Gastrocnemius medialis (tissue), 4 donors: ENCODE results near the gene LRRFIP1. TPM values are rescaled to one million over a fixed set of nuclear protein-coding genes. Genes with fewer than 3 reads are reported as not detected.

ENCODE experiments used
- ATAC-seq, 2 donors: fragments of 150-250 bp; one replicate each; pipeline ENCODE4 v1.9.1; 2016
- DNase-seq, 2 donors: peaks; one replicate each; pipeline ENCODE4 v3.0.0-alpha.2; 2019
- H3K27ac ChIP-seq, 4 donors: fragments of 200-600 bp; sonication (generic); 1 replicate in 1 of 4; 2 replicates in 3 of 4; pipeline ENCODE4 v1.5.1; 2016 to 2018; ENCODE audit warnings: mild to moderate bottlenecking in 2 of 4, moderate library complexity in 1 of 4
- H3K27me3 ChIP-seq, 3 donors: fragments of 200-600 bp; sonication (generic) in 2 of 3; 1 replicate in 1 of 3; 2 replicates in 2 of 3; pipeline versions ENCODE4 v1.5.1 to v1.6.0; 2016 to 2019; ENCODE audit warnings: mild to moderate bottlenecking in 1 of 3, moderate library complexity in 1 of 3
- H3K36me3 ChIP-seq, 2 donors: fragments of 200-600 bp; sonication (generic) in 1 of 2; one replicate each; pipeline ENCODE4 v1.5.1; 2017 to 2018
- H3K4me1 ChIP-seq, 2 donors: fragments of 200-600 bp; sonication (generic) in 1 of 2; one replicate each; pipeline ENCODE4 v1.5.1; 2016 to 2017; ENCODE audit warnings: mild to moderate bottlenecking in 2 of 2
- H3K4me3 ChIP-seq, 4 donors: fragments of 200-600 bp; sonication (generic) in 3 of 4; 1 replicate in 1 of 4; 2 replicates in 3 of 4; pipeline ENCODE4 v1.5.1; 2016 to 2019; ENCODE audit warnings: mild to moderate bottlenecking in 2 of 4
- H3K9me3 ChIP-seq, 3 donors: fragments of 200-600 bp; sonication (generic) in 2 of 3; 1 replicate in 1 of 3; 2 replicates in 2 of 3; pipeline ENCODE4 v1.5.1; 2016 to 2019
- CTCF ChIP-seq, 5 experiments: fragments of 450-650 bp in 3 of 5; fragments of 200-600 bp in 2 of 5; sonication (generic) in 2 of 5; IDR thresholded peaks in 4 of 5; conservative IDR thresholded peaks in 1 of 5; 1 replicate in 4 of 5; 2 replicates in 1 of 5; pipeline ENCODE4 v1.5.1; 2016 to 2019; ENCODE audit warnings: antibody characterized with exemption in 5 of 5, mild to moderate bottlenecking in 3 of 5, moderate library complexity in 3 of 5
- POLR2A ChIP-seq, 2 donors: fragments of 450-650 bp; IDR thresholded peaks; one replicate each; pipeline ENCODE4 v1.6.1; 2017; ENCODE audit warnings: antibody characterized with exemption in 2 of 2, mild to moderate bottlenecking in 2 of 2, moderate library complexity in 2 of 2
- in situ Hi-C, 4 donors: fragments of 200-750 bp; cut with MboI; loops; one replicate each; pipeline versions ENCODE4 v1.15.0 to v1.8.0; 2017; ENCODE audit warnings: low sequenced_read_pairs in 4 of 4
- intact Hi-C: fragments of 100-400 bp; cut with DNase I; formaldehyde crosslinking; loops from one replicate; pipeline ENCODE4 v1.15.1; 2023; ENCODE audit warnings: low total_unique reads
- total RNA-seq, 4 donors: library from RNA; depleted of rRNA; stranded (reverse); fragments of >200 nt; gene quantifications; one replicate each; pipeline versions ENCODE4 v1.1.0 to v1.2.3, GENCODE V29; 2016

LRRFIP1 gene
- total RNA-seq, 4 donors from 2014 or later, result 37.9 to 74.1 (median 54.0) TPM

GRCh38 chr2:237653776-237654558 lies 26.6 kb downstream of the LRRFIP1 start:
- H3K4me3 ChIP-seq, result no peak overlapping the region
- no peak overlapping the region for H3K27ac ChIP-seq
- intact Hi-C loops (no loop called here), in situ Hi-C loops (loop anchor here in 1 of 4 donors (10.0 kb wide), 1 partner anchor 59 kb away; the partner anchor contains the start of gene RAB17)
- no peak for ATAC-seq
- H3K36me3 ChIP-seq, result no peaks in the 10 kb centered on the region
- DNase-seq, result no peak
- TF ChIP-seq CTCF (IDR thresholded peaks at IDR 0.05 in 4 of 5, conservative IDR thresholded peaks at IDR 0.05 in 1 of 5) (no peak), POLR2A (IDR thresholded peaks at IDR 0.05) (no peak)
- no peaks in the 10 kb centered on the region for H3K27me3 ChIP-seq
- H3K9me3 ChIP-seq, result no peaks in the 10 kb centered on the region
- H3K4me1 ChIP-seq, result peaks cover 17 to 48% of the 10 kb centered on the region in 2 donors

- Histone ChIP-seq H3K4me3 (no peak overlapping the region), H3K4me1 (peaks cover 12 to 24% of the 10 kb centered on the region in 2 donors), H3K36me3 (no peaks in the 10 kb centered on the region), H3K27ac (no peak overlapping the region), H3K9me3 (no peaks in the 10 kb centered on the region), H3K27me3 (no peaks in the 10 kb centered on the region)
- TF ChIP-seq POLR2A (IDR thresholded peaks at IDR 0.05) (no peak), CTCF (IDR thresholded peaks at IDR 0.05 in 4 of 5, conservative IDR thresholded peaks at IDR 0.05 in 1 of 5) (no peak)
- ATAC-seq (no peak), DNase-seq (no peak)
- in situ Hi-C loops, result loop anchor here in 1 of 4 donors (10.0 kb wide), 1 partner anchor 62 kb away; the partner anchor contains the start of gene RAB17
- intact Hi-C loops, result no loop called here
These were observed 29.7 kb downstream of the LRRFIP1 start for GRCh38 chr2:237657063-237657462.

- TF ChIP-seq POLR2A (IDR thresholded peaks at IDR 0.05) (no peak), CTCF (IDR thresholded peaks at IDR 0.05 in 4 of 5, conservative IDR thresholded peaks at IDR 0.05 in 1 of 5) (no peak)
- DNase-seq (no peak), ATAC-seq (no peak)
- in situ Hi-C loops, result no loop called here
- Histone ChIP-seq H3K4me1 (peaks cover 36 to 39% of the 10 kb centered on the region in 2 donors), H3K36me3 (no peaks in the 10 kb centered on the region), H3K9me3 (no peaks in the 10 kb centered on the region), H3K4me3 (no peak overlapping the region), H3K27me3 (no peaks in the 10 kb centered on the region), H3K27ac (peak overlapping the region in 2 of 4 donors; percentile 84 to 88)
- intact Hi-C loops, result loop anchor here (10.0 kb wide), 1 partner anchor 146 kb away; no protein-coding TSS in a partner anchor
These were observed 33.1 kb downstream of the LRRFIP1 start for GRCh38 chr2:237660381-237660900.

GRCh38 chr2:237661270-237661669 lies 33.9 kb downstream of the LRRFIP1 start:
- Histone ChIP-seq H3K36me3 (no peaks in the 10 kb centered on the region), H3K9me3 (no peaks in the 10 kb centered on the region), H3K4me1 (peaks cover 32 to 36% of the 10 kb centered on the region in 2 donors), H3K27ac (peak overlapping the region; percentile 75 to 88 (median 84)), H3K27me3 (no peaks in the 10 kb centered on the region), H3K4me3 (no peak overlapping the region)
- in situ Hi-C loops (no loop called here), intact Hi-C loops (loop anchor here (10.0 kb wide), 1 partner anchor 146 kb away; no protein-coding TSS in a partner anchor)
- no peak for DNase-seq
- TF ChIP-seq CTCF (IDR thresholded peaks at IDR 0.05 in 4 of 5, conservative IDR thresholded peaks at IDR 0.05 in 1 of 5) (no peak), POLR2A (IDR thresholded peaks at IDR 0.05) (no peak)
- ATAC-seq, result peak in 1 of 2 donors; percentile 1
